Dendritic cell treated with granulocyte-macrophage colony-stimulating factor and Interleukin-4, amounts not matched to agents 40 ng/mL and 50 ng/mL, for 4 days (primary cell): ENCODE data around the gene DDX1.
A peak's percentile ranks its signal among the peaks of the same experiment; 100 is the strongest.

Experiments used
- H3K27ac Mint-ChIP-seq: one replicate; pipeline ENCODE4 v1.8.0; 2022; ENCODE audit warnings: mild to moderate bottlenecking, mixed read lengths
- H3K27me3 Mint-ChIP-seq: one replicate; pipeline ENCODE4 v1.8.0; 2022; ENCODE audit warnings: mild to moderate bottlenecking, mixed read lengths
- H3K36me3 Mint-ChIP-seq: one replicate; pipeline ENCODE4 v1.8.0; 2022; ENCODE audit warnings: low read depth, mixed read lengths
- H3K4me1 Mint-ChIP-seq: one replicate; pipeline ENCODE4 v1.8.0; 2022; ENCODE audit warnings: low read depth, mixed read lengths
- H3K4me3 Mint-ChIP-seq: one replicate; pipeline ENCODE4 v1.8.0; 2022; ENCODE audit warnings: mild to moderate bottlenecking, moderate library complexity, mixed read lengths
- H3K9me3 Mint-ChIP-seq: one replicate; pipeline ENCODE4 v1.8.0; 2022; ENCODE audit warnings: mixed read lengths
- intact Hi-C: fragments of 100-400 bp; cut with micrococcal nuclease; formaldehyde crosslinking; loops from one replicate; pipeline ENCODE4 v1.15.0; 2022

Gene DDX1

GRCh38 chr2:15571729-15572128 lies 19.9 kb upstream of the DDX1 start:
- no peaks in the 10 kb centered on the region for H3K36me3 Mint-ChIP-seq
- no peaks in the 10 kb centered on the region for H3K4me1 Mint-ChIP-seq
- no peaks in the 10 kb centered on the region for H3K27me3 Mint-ChIP-seq
- intact Hi-C loops, result no loop called here
- no peak overlapping the region for H3K4me3 Mint-ChIP-seq
- no peaks in the 10 kb centered on the region for H3K9me3 Mint-ChIP-seq
- H3K27ac Mint-ChIP-seq, result no peak overlapping the region

- Mint-ChIP-seq H3K4me3 (no peak overlapping the region), H3K27me3 (no peaks in the 10 kb centered on the region), H3K27ac (no peak overlapping the region), H3K9me3 (no peaks in the 10 kb centered on the region), H3K4me1 (no peaks in the 10 kb centered on the region), H3K36me3 (no peaks in the 10 kb centered on the region)
- intact Hi-C loops, result loop anchor here (5.0 kb wide), 1 partner anchor 675 kb away; no protein-coding TSS in a partner anchor
Observed at GRCh38 chr2:15577071-15577735, 14.5 kb upstream of the DDX1 start.

- Mint-ChIP-seq H3K4me3 (no peak overlapping the region), H3K9me3 (no peaks in the 10 kb centered on the region)
- intact Hi-C loops, result loop anchor here (5.0 kb wide), 1 partner anchor 677 kb away; no protein-coding TSS in a partner anchor
Observed at GRCh38 chr2:15579641-15580040, 12.0 kb upstream of the DDX1 start.

GRCh38 chr2:15580451-15580850 lies 11.2 kb upstream of the DDX1 start:
- Mint-ChIP-seq H3K27me3 (no peaks in the 10 kb centered on the region), H3K9me3 (no peaks in the 10 kb centered on the region), H3K27ac (no peak overlapping the region), H3K36me3 (no peaks in the 10 kb centered on the region), H3K4me1 (no peaks in the 10 kb centered on the region), H3K4me3 (no peak overlapping the region)
- intact Hi-C loops, result no loop called here

More at GRCh38 chr2:15579641-15580040, 12.0 kb upstream of the DDX1 start:
- Mint-ChIP-seq H3K36me3 (no peaks in the 10 kb centered on the region), H3K27ac (no peak overlapping the region), H3K27me3 (no peaks in the 10 kb centered on the region), H3K4me1 (no peaks in the 10 kb centered on the region)

- H3K27ac Mint-ChIP-seq, result no peak overlapping the region
- no peaks in the 10 kb centered on the region for H3K9me3 Mint-ChIP-seq
- intact Hi-C loops, result no loop called here
- H3K36me3 Mint-ChIP-seq, result no peaks in the 10 kb centered on the region
- H3K4me3 Mint-ChIP-seq, result no peak overlapping the region
- no peaks in the 10 kb centered on the region for H3K27me3 Mint-ChIP-seq
- H3K4me1 Mint-ChIP-seq, result no peaks in the 10 kb centered on the region
Observed at GRCh38 chr2:15582710-15583357, 8.8 kb upstream of the DDX1 start.

- Mint-ChIP-seq H3K27me3 (no peaks in the 10 kb centered on the region), H3K27ac (no peak overlapping the region), H3K4me1 (no peaks in the 10 kb centered on the region), H3K4me3 (no peak overlapping the region), H3K9me3 (no peaks in the 10 kb centered on the region), H3K36me3 (no peaks in the 10 kb centered on the region)
- intact Hi-C loops, result no loop called here
Observed at GRCh38 chr2:15583826-15584225, 7.8 kb upstream of the DDX1 start.

GRCh38 chr2:15584316-15584715 lies 7.4 kb upstream of the DDX1 start:
- Mint-ChIP-seq H3K36me3 (no peaks in the 10 kb centered on the region), H3K27ac (no peak overlapping the region), H3K9me3 (no peaks in the 10 kb centered on the region), H3K4me1 (no peaks in the 10 kb centered on the region), H3K27me3 (no peaks in the 10 kb centered on the region), H3K4me3 (no peak overlapping the region)
- intact Hi-C loops, result no loop called here

GRCh38 chr2:15584767-15585469 lies 6.8 kb upstream of the DDX1 start:
- intact Hi-C loops, result no loop called here
- no peaks in the 10 kb centered on the region for H3K36me3 Mint-ChIP-seq
- H3K27me3 Mint-ChIP-seq, result no peaks in the 10 kb centered on the region
- no peaks in the 10 kb centered on the region for H3K9me3 Mint-ChIP-seq
- H3K27ac Mint-ChIP-seq, result no peak overlapping the region
- H3K4me3 Mint-ChIP-seq, result no peak overlapping the region
- H3K4me1 Mint-ChIP-seq, result no peaks in the 10 kb centered on the region

GRCh38 chr2:15588329-15588919 lies 3.2 kb upstream of the DDX1 start:
- Mint-ChIP-seq H3K9me3 (no peaks in the 10 kb centered on the region), H3K27ac (no peak overlapping the region), H3K4me3 (no peak overlapping the region), H3K36me3 (peaks cover 9% of the 10 kb centered on the region), H3K4me1 (peaks cover 14% of the 10 kb centered on the region), H3K27me3 (no peaks in the 10 kb centered on the region)
- intact Hi-C loops, result no loop called here

- Mint-ChIP-seq H3K36me3 (peaks cover 26% of the 10 kb centered on the region), H3K4me3 (peak overlapping the region; percentile 98), H3K4me1 (peaks cover 20% of the 10 kb centered on the region), H3K9me3 (no peaks in the 10 kb centered on the region), H3K27me3 (no peaks in the 10 kb centered on the region), H3K27ac (peak overlapping the region; percentile 90)
- intact Hi-C loops, result no loop called here
Observed at GRCh38 chr2:15591373-15591691, 336 bp upstream of the DDX1 start.

GRCh38 chr2:15593327-15593705 lies 1.6 kb downstream of the DDX1 start:
- intact Hi-C loops, result no loop called here
- Mint-ChIP-seq H3K4me3 (no peak overlapping the region), H3K36me3 (peaks cover 44% of the 10 kb centered on the region)

GRCh38 chr2:15594291-15595256 lies 2.9 kb downstream of the DDX1 start:
- Mint-ChIP-seq H3K36me3 (peaks cover 56% of the 10 kb centered on the region), H3K4me1 (peaks cover 20% of the 10 kb centered on the region), H3K27me3 (no peaks in the 10 kb centered on the region), H3K9me3 (no peaks in the 10 kb centered on the region), H3K27ac (no peak overlapping the region), H3K4me3 (no peak overlapping the region)
- intact Hi-C loops, result no loop called here

More at GRCh38 chr2:15593327-15593705, 1.6 kb downstream of the DDX1 start:
- Mint-ChIP-seq H3K4me1 (peaks cover 20% of the 10 kb centered on the region), H3K27ac (no peak overlapping the region), H3K27me3 (no peaks in the 10 kb centered on the region), H3K9me3 (no peaks in the 10 kb centered on the region)

GRCh38 chr2:15595342-15595905 lies 3.8 kb downstream of the DDX1 start:
- Mint-ChIP-seq H3K36me3 (peaks cover 62% of the 10 kb centered on the region), H3K4me1 (peaks cover 20% of the 10 kb centered on the region), H3K27me3 (no peaks in the 10 kb centered on the region), H3K9me3 (no peaks in the 10 kb centered on the region), H3K27ac (no peak overlapping the region), H3K4me3 (no peak overlapping the region)
- intact Hi-C loops, result no loop called here
